VCaP (cell line): Measurements from ENCODE around the gene EPN3.

Experiments used
- H3K27ac ChIP-seq: fragments of 450-650 bp; 2 replicates; pipeline ENCODE4 v1.5.1; 2017
- CTCF ChIP-seq: fragments of 450-650 bp; conservative IDR thresholded peaks from 2 replicates; pipeline ENCODE4 v1.5.1; 2017; ENCODE audit warnings: mild to moderate bottlenecking, moderate library complexity

The EPN3 gene

GRCh38 chr17:50535407-50535806 is 2.9 kb downstream of the EPN3 start:
- TF ChIP-seq CTCF = no peak
- H3K27ac ChIP-seq = peak overlapping the region; percentile 100

GRCh38 chr17:50536683-50537646 is 4.4 kb downstream of the EPN3 start:
- no peak for TF ChIP-seq CTCF
- peak overlapping the region; percentile 100 for H3K27ac ChIP-seq

GRCh38 chr17:50537721-50538548 is 5.4 kb downstream of the EPN3 start:
- H3K27ac ChIP-seq = peak overlapping the region; percentile 100
- no peak for TF ChIP-seq CTCF

DNA sequence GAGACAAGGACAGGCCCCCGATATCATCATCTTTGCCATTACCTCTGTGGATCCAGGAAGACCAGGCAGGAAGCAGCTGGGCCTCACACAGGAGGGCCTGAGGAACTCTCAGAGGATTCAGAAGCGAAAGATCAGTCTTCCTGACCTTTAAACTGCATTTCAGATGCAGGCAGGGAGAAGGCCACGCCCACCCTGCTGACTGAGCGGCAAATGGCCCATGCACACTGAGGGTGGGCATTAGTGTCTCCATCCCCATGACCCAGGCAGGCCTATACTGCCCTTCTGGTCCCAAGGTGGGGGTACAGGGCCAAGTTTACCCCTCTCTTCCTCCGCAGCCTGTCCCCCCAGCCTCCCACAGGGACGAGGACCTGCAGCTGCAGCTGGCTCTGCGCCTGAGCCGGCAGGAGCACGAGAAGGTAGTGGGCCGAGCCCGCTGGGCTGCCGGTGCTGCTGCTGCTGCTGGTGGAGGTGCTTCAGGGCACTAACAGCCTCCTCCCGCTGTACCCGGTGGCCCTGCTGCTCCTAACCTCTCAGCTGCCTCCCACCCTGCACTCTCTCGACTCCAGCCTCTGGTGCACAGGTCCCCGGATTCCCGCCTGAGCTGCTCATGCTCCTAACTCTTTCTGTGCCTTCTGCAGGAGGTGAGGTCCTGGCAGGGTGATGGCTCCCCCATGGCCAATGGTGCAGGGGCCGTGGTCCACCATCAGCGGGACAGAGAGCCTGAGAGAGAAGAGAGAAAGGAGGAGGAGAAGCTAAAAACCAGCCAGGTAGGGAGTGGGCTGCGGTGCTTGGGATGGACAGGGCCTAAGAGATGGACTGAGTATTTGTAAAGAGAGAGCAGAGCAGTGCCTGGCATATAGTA is 6.2 kb downstream of the EPN3 start:
- H3K27ac ChIP-seq = peak overlapping the region; percentile 100
- no peak for TF ChIP-seq CTCF

GRCh38 chr17:50539762-50540559 is 7.4 kb downstream of the EPN3 start:
- H3K27ac ChIP-seq = peak overlapping the region; percentile 100

More at GRCh38 chr17:50539762-50540559, 7.4 kb downstream of the EPN3 start:
- no peak for TF ChIP-seq CTCF
